HepG2 (cell line): ENCODE data around the gene REEP6. TPM values are rescaled to one million over a fixed set of nuclear protein-coding genes. Genes with fewer than 3 reads are reported as not detected.

Experiments
- BRCA1 ChIP-seq: sonication (generic); formaldehyde crosslinking; IDR thresholded peaks from 2 replicates; pipeline ENCODE4 v1.4.0; 2020; ENCODE audit warnings: missing genetic modification reagents
- GATAD1 ChIP-seq: IDR thresholded peaks from 2 replicates; pipeline ENCODE4 v1.6.1; 2016; ENCODE audit warnings: missing genetic modification reagents, missing compliant biosample characterization
- HDAC1 ChIP-seq: sonication (generic); formaldehyde crosslinking; IDR thresholded peaks from 2 replicates; pipeline ENCODE4 v1.5.1; 2020; ENCODE audit warnings: mild to moderate bottlenecking, missing genetic modification reagents
- KDM3A ChIP-seq: IDR thresholded peaks from 2 replicates; pipeline ENCODE4 v1.6.1; 2018; ENCODE audit warnings: low read depth, missing compliant biosample characterization
- KLF9 ChIP-seq: IDR thresholded peaks from 2 replicates; pipeline ENCODE4 v1.6.1; 2016; ENCODE audit warnings: low read depth
- MIER3 ChIP-seq: IDR thresholded peaks from 2 replicates; pipeline ENCODE4 v1.6.1; 2016; ENCODE audit warnings: missing compliant biosample characterization, borderline replicate concordance
- NFKB2 ChIP-seq: sonication (generic); formaldehyde crosslinking; IDR thresholded peaks from 2 replicates; pipeline ENCODE4 v1.4.0; 2020; ENCODE audit warnings: missing genetic modification reagents, borderline replicate concordance
- NRL ChIP-seq: sonication (generic); formaldehyde crosslinking; IDR thresholded peaks from 2 replicates; pipeline ENCODE4 v1.5.0; 2020; ENCODE audit warnings: missing genetic modification reagents, mild to moderate bottlenecking, moderate library complexity, borderline replicate concordance
- POLR2G ChIP-seq: fragments of 200-400 bp; formaldehyde crosslinking; IDR thresholded peaks from 2 replicates; pipeline ENCODE4 v1.6.1; 2018; ENCODE audit warnings: mild to moderate bottlenecking, low read depth, low read length, moderate library complexity
- ZNF432 ChIP-seq: sonication (generic); formaldehyde crosslinking; IDR thresholded peaks from 2 replicates; pipeline ENCODE4 v1.5.0; 2020; ENCODE audit warnings: missing genetic modification reagents, mild to moderate bottlenecking, borderline replicate concordance
- ZNF816 ChIP-seq: sonication (generic); formaldehyde crosslinking; IDR thresholded peaks from 2 replicates; pipeline ENCODE4 v1.8.0; 2022; ENCODE audit warnings: missing genetic modification reagents, mild to moderate bottlenecking, borderline replicate concordance
- ZNF878 ChIP-seq: sonication (generic); formaldehyde crosslinking; IDR thresholded peaks from 2 replicates; pipeline ENCODE4 v1.8.1; 2023; ENCODE audit warnings: mild to moderate bottlenecking, missing genetic modification reagents, moderate library complexity
- polyA plus RNA-seq, 8 experiments: library from polyadenylated mRNA; depleted of rRNA in 3 of 8; stranded (reverse) in 7 of 8; unstranded in 1 of 8; fragments of >200 nt; fragmentation: Illumina TruSeq in 4 of 8; extraction: Trizol in 4 of 8; gene quantifications; 2 replicates each; pipeline versions ENCODE4 v1.2.1 to v1.2.3, GENCODE V29; 2011 to 2016; ENCODE audit warnings: low read depth in 4 of 8, missing spikeins in 1 of 8, mixed read lengths in 1 of 8; ENCODE audit not compliant: insufficient read depth in 1 of 8
- total RNA-seq, 5 experiments: library from RNA; depleted of rRNA; stranded (reverse); fragments of >200 nt; fragmentation: Illumina TruSeq; extraction: Trizol; gene quantifications; 2 replicates each; pipeline ENCODE4 v1.2.3, GENCODE V29; 2016; ENCODE audit warnings: low read depth in 1 of 5
- TF ChIP-seq, protein P1 (sequence below), 2 experiments: sonication (generic) in 1 of 2; formaldehyde crosslinking in 1 of 2; IDR thresholded peaks; 2 replicates each; pipeline versions ENCODE4 v1.4.0 to v1.6.1; 2016 to 2020; ENCODE audit warnings: borderline replicate concordance in 1 of 2, low read depth in 1 of 2, mild to moderate bottlenecking in 1 of 2, missing genetic modification reagents in 1 of 2
- TF ChIP-seq, protein P2 (sequence below), 2 experiments: sonication (generic) in 1 of 2; formaldehyde crosslinking in 1 of 2; IDR thresholded peaks; 2 replicates each; pipeline versions ENCODE4 v1.4.0 to v1.6.1; 2018 to 2020; ENCODE audit warnings: missing genetic modification reagents in 2 of 2, borderline replicate concordance in 1 of 2, low read depth in 1 of 2, mild to moderate bottlenecking in 1 of 2, missing biosample characterization in 1 of 2
- TF ChIP-seq, protein P3 (sequence below): sonication (generic); formaldehyde crosslinking; IDR thresholded peaks from 2 replicates; pipeline ENCODE4 v1.8.1; 2022; ENCODE audit warnings: mild to moderate bottlenecking, missing genetic modification reagents

REEP6 gene
- total and polyA plus RNA-seq, 2 of the 13 experiments (the other 11 are each of a cell fraction or from before 2014, with no cell fraction given): 10.0 to 28.8 TPM

GRCh38 chr19:1445185-1445931 lies 45.6 kb upstream of the REEP6 start (continued):
- TF ChIP-seq, protein P1, sequence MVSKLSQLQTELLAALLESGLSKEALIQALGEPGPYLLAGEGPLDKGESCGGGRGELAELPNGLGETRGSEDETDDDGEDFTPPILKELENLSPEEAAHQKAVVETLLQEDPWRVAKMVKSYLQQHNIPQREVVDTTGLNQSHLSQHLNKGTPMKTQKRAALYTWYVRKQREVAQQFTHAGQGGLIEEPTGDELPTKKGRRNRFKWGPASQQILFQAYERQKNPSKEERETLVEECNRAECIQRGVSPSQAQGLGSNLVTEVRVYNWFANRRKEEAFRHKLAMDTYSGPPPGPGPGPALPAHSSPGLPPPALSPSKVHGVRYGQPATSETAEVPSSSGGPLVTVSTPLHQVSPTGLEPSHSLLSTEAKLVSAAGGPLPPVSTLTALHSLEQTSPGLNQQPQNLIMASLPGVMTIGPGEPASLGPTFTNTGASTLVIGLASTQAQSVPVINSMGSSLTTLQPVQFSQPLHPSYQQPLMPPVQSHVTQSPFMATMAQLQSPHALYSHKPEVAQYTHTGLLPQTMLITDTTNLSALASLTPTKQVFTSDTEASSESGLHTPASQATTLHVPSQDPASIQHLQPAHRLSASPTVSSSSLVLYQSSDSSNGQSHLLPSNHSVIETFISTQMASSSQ (IDR thresholded peaks at IDR 0.05; ENCODE audit: low read depth): no peak
- TF ChIP-seq, protein P1 (CRISPR knock-in tag; IDR thresholded peaks at IDR 0.05; ENCODE audit: borderline replicate concordance): no peak
- TF ChIP-seq KDM3A (CRISPR knock-in tag) (no peak), ZNF878 (CRISPR knock-in tag) (no peak), BRCA1 (CRISPR knock-in tag) (no peak), KLF9 (CRISPR knock-in tag) (0 out of 2 replicates have a peak, but pooled peaks have one; percentile 50), POLR2G (no peak; the same call in 1 of the 2 replicates), NFKB2 (CRISPR knock-in tag) (peak; percentile 51; the same call in 1 of the 2 replicates), HDAC1 (peak; percentile 18; the same call in 1 of the 2 replicates), ZNF432 (CRISPR knock-in tag) (no peak), NRL (CRISPR knock-in tag) (no peak; the same call in 1 of the 2 replicates), ZNF816 (CRISPR knock-in tag) (no peak; the same call in 1 of the 2 replicates), GATAD1 (0 out of 2 replicates have a peak, but pooled peaks have one; percentile 19), MIER3 (CRISPR knock-in tag) (no peak)
- TF ChIP-seq, protein P2, sequence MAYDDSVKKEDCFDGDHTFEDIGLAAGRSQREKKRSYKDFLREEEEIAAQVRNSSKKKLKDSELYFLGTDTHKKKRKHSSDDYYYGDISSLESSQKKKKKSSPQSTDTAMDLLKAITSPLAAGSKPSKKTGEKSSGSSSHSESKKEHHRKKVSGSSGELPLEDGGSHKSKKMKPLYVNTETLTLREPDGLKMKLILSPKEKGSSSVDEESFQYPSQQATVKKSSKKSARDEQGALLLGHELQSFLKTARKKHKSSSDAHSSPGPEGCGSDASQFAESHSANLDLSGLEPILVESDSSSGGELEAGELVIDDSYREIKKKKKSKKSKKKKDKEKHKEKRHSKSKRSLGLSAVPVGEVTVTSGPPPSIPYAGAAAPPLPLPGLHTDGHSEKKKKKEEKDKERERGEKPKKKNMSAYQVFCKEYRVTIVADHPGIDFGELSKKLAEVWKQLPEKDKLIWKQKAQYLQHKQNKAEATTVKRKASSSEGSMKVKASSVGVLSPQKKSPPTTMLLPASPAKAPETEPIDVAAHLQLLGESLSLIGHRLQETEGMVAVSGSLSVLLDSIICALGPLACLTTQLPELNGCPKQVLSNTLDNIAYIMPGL (CRISPR knock-in tag; IDR thresholded peaks at IDR 0.05; ENCODE audit: borderline replicate concordance in 1 of 2, low read depth in 1 of 2): peak; percentile 86 to 92
- TF ChIP-seq, protein P3, sequence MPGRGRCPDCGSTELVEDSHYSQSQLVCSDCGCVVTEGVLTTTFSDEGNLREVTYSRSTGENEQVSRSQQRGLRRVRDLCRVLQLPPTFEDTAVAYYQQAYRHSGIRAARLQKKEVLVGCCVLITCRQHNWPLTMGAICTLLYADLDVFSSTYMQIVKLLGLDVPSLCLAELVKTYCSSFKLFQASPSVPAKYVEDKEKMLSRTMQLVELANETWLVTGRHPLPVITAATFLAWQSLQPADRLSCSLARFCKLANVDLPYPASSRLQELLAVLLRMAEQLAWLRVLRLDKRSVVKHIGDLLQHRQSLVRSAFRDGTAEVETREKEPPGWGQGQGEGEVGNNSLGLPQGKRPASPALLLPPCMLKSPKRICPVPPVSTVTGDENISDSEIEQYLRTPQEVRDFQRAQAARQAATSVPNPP: no peak
